ENCODE results near the gene HMG20A.

HMG20A gene

GRCh38 chr15:77478051-77478450 lies 57.4 kb downstream of the HMG20A start:
- DNase-seq (ENCODE audit: low spot score) = no peak

GRCh38 chr15:77479015-77479414 lies 58.3 kb downstream of the HMG20A start:
- DNase-seq (ENCODE audit: low spot score) = no peak

- no peak for DNase-seq (ENCODE audit: low spot score)
These were observed 60.4 kb downstream of the HMG20A start for GRCh38 chr15:77480859-77481633.

GRCh38 chr15:77481670-77482069 lies 61.0 kb downstream of the HMG20A start:
- DNase-seq (ENCODE audit: low spot score) = no peak

GRCh38 chr15:77482570-77482969 lies 61.9 kb downstream of the HMG20A start:
- no peak for DNase-seq (ENCODE audit: low spot score)

GRCh38 chr15:77483425-77484140 lies 62.9 kb downstream of the HMG20A start:
- DNase-seq (ENCODE audit: low spot score) = no peak

GRCh38 chr15:77484994-77485393 lies 64.3 kb downstream of the HMG20A start:
- no peak for DNase-seq (ENCODE audit: low spot score)

GRCh38 chr15:77486542-77487468 lies 66.1 kb downstream of the HMG20A start:
- no peak for DNase-seq (ENCODE audit: low spot score)

GRCh38 chr15:77487469-77487842 lies 66.8 kb downstream of the HMG20A start:
- DNase-seq (ENCODE audit: low spot score) = no peak

GRCh38 chr15:77487888-77488287 lies 67.2 kb downstream of the HMG20A start:
- DNase-seq (ENCODE audit: low spot score) = no peak

- no peak for DNase-seq (ENCODE audit: low spot score)
These were observed 69.0 kb downstream of the HMG20A start for GRCh38 chr15:77489647-77490046.

- DNase-seq (ENCODE audit: low spot score) = no peak
These were observed 72.7 kb downstream of the HMG20A start for GRCh38 chr15:77493324-77493907.

- no peak for DNase-seq (ENCODE audit: low spot score)
These were observed 73.6 kb downstream of the HMG20A start for GRCh38 chr15:77494073-77494867.

GRCh38 chr15:77494964-77495363 lies 74.3 kb downstream of the HMG20A start:
- no peak for DNase-seq (ENCODE audit: low spot score)

- no peak for DNase-seq (ENCODE audit: low spot score)
These were observed 75.3 kb downstream of the HMG20A start for GRCh38 chr15:77495838-77496596.

GRCh38 chr15:77496715-77497109 lies 76.0 kb downstream of the HMG20A start:
- peak; percentile 62 for DNase-seq (ENCODE audit: low spot score)

- DNase-seq (ENCODE audit: low spot score) = no peak
These were observed 76.5 kb downstream of the HMG20A start for GRCh38 chr15:77497110-77497737.

- DNase-seq (ENCODE audit: low spot score) = no peak
These were observed 77.3 kb downstream of the HMG20A start for GRCh38 chr15:77497942-77498361.

GRCh38 chr15:77499087-77499760 lies 78.5 kb downstream of the HMG20A start:
- DNase-seq (ENCODE audit: low spot score) = no peak
